Measurements from ENCODE around the gene PELI2.

PELI2 gene

DNA sequence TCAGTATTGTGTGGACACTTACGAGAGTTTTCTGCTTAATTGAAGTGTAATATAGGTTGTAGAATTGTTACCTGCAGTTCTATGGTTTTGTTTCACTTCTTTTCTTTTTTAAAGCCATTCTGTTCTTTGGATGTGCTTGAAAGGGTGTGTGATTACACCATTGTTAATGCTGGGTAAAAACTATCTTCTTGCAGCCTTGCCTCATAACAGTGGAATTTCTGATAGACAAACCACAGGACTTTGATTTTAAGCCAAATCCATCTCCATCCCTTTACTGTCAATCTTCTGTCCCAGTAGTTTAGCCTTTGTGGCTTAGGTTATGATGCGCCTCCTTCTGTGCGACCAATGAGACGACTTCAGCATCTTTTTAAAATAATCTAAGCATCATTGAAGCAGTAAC, 182.3 kb downstream of the PELI2 start:
- no peak for DNase-seq (ENCODE audit: low read depth)

DNA sequence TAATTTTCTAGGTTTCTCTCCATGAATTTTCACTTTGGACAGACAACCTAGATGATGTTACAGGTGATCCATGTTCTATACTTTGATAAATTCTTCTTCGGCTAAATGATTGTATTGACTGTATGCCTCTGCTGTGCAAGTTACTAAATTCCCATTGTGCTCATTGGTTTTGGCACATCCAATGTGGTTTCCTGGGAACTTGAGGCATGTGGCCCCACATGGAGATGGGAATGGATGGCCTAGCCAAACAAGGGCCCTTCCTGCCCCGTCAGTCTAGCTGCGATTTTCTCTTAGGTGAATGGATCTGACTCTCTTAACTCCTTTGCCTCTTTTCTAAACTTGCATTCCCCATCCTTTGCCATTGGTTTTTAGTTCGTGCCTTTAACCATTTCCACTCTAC, 186.2 kb downstream of the PELI2 start:
- DNase-seq (ENCODE audit: low read depth): no peak

DNA sequence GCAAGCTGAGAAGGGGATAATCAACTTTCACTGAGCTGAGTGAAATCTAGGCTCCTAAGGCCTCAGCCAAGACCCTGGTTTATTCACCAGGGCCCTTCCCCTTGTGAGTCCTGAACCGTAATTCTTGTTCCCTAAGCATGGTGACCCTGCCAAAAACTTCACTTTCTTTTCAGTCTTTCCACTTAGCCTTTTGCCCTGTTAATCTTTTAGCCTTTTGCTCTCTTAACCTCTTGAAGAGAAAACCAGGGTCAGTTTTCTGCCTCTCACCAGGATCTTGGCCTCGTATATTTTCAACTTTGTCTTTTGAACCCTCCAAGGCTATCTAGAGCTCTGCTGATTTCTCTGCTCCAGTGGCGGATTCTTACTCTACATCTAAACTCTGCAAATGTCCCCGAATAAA, 191.0 kb downstream of the PELI2 start:
- no peak for DNase-seq (ENCODE audit: low read depth)

GRCh38 chr14:56310643-56311042, 192.4 kb downstream of the PELI2 start:
- no peak for DNase-seq (ENCODE audit: low read depth)

GRCh38 chr14:56313789-56314188, 195.6 kb downstream of the PELI2 start:
- no peak for DNase-seq (ENCODE audit: low read depth)

DNA sequence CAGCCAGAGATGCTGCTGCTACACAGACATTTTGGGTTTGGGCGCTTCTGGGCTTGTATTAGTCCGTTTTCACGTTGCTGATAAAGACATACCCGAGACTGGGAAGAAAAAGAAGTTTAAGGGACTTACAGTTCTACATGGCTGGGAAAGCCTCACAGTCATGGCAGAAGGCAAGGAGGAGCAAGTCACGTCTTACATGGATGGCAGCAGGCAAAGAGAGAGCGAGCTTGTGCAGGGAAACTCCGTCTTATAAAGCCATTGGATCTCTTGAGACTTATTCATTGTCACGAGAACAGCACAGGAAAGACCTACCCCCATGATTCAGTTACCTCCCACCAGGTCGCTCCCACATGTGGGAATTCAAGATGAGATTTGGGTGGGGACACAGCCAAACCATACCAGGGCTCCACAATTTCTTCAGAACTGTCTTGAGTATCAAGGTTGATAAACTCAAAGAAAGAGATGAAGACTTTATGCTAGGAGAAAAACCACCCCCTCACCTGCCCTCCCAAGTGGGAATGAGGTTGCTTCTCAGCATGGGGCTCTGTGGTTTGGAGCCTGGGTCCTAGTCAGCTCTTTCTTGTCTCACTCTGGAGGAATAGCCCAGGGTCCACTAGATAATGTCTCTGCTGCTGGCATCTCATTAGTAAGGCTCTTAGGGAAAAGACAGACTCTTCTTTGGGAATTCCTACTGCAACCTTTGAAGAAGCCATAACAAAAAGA, 200.3 kb downstream of the PELI2 start:
- DNase-seq (ENCODE audit: low read depth): no peak

DNA sequence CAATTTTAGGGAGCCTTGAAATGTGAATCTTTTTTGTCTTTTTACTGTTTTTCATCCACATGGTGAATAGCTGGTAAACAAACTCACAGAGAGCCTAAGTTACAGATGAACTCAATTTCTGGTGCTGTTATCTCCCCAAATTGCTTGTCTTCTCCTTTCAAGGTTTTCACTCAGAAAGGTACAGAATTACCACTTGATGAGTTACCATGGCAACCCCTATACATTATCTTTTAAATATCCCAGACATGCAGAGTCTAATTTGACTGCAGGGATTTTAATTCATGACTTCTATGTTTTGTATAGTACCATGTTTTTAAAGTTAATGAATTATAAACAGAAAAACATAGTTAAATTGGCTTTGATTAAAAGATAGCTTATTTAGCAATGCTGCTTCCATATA, 203.7 kb downstream of the PELI2 start:
- DNase-seq (ENCODE audit: low read depth): no peak

DNA sequence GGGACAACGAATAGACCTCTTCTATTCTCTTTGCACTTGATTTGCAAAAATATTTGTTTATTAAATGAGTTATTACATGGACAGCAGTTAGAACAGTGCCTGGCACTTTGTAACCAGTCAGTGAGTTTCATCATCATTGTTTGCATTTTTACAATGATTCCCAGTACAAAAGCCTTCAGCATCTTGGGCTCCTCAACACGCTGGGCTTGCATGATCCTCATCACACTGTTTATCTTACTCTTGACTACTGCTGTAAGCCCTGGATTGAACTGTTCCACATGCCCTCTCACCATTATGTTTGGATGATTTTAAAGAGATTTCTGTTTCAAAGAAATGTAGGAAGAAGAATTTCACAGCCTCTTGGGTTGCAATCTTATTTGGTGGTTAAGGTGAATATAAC, 204.3 kb downstream of the PELI2 start:
- DNase-seq (ENCODE audit: low read depth): no peak

DNA sequence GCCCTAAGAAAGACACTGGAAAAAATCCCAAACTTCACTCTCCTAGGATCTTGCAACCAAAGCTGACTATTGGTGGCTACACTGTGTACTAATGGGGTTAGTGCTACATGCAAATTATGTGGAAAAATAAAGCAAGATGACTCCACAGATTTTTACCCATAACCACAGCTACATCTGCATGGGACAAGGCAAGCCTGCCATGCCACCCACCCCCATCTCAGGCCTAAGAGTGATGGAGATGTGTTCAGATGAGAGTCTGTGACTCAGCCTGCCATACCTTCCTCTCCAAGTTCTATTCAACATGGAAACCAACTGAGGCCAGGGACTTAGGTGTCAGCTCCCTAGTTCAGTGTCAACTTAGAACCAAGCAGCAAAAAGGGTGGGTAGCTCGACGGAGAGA, 206.2 kb downstream of the PELI2 start:
- DNase-seq (ENCODE audit: low read depth): no peak

DNA sequence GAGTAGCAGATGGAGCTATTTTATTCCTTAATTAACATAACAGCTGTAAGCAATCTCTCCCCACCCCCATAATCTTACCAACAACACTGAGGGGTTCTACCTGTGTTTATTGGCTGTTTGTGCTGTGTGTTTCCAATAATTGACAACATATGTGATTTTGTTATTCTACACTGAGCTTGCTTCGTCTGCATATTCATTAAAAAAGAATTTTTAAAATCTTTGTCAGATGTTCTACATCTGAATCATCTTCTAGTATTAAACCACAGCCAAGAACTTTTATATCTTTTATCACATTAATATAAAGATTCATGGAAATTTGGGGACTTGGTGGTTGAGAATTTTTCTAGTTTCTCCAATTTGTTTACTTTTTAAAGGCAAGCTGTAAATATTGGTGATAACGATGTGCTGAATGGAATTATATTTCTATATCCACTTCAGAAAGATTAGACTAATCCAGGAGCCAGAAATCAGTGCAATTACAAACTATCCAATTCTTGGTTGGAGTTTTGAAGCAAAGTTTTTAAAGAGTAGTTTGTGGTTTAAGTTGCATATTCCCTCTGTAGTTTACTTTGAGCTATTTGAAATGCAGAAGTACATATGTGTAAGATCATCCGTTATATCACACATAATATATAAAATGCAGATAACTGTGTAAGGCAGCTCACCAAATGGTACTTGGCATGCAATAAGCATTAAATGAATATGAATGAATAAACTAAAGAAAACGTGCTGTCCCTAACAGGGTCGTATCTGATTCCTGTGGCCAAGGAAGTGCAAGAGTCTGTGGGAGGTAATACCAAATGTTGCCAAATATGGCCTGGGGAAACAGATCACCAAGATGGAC, 206.9 kb downstream of the PELI2 start:
- no peak for DNase-seq (ENCODE audit: low read depth)

GRCh38 chr14:56328021-56328420, 209.8 kb downstream of the PELI2 start:
- DNase-seq (ENCODE audit: low read depth): no peak

GRCh38 chr14:56331592-56332216, 213.5 kb downstream of the PELI2 start:
- DNase-seq (ENCODE audit: low read depth): no peak

- no peak for DNase-seq (ENCODE audit: low read depth)
Observed at GRCh38 chr14:56333359-56334292, 215.4 kb downstream of the PELI2 start.

DNA sequence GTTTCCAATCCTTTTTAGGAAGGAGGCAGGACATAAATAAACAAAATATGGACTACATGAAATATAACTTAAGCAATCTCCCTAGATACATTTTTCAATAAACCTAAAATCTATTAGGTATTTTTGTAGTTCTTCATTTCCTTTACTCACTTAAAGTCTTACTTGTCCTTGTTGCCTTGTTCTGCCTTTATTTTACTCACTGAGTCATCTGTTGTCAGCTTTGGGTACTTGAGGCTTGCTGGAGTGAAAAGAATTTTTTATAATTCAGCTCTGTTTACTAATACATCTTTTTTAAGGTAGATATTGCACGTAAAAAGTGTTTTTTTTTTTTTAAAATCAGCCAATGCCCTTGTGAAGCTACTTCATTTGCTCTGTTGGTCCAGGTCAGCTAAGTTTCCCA, 216.2 kb downstream of the PELI2 start:
- DNase-seq (ENCODE audit: low read depth): no peak

DNA sequence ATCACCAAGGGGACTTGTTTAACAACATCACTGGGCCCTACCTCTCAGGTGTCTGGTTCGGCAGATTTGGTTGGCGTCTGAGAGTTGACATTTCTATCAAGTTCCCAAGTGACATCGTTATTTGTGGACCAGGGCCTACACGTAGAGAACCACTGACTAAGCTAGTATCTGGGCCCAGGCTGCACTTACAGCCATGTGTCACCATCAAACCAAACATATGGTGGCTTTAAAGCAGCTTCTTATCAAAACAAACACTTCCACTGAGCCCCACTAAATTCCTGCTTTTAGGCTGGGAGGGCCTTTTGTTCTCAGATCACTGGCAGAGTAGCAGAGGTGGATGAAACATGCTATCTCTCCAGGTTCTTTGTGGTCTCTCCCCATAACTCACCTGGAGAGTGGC, 220.5 kb downstream of the PELI2 start:
- no peak for DNase-seq (ENCODE audit: low read depth)

DNA sequence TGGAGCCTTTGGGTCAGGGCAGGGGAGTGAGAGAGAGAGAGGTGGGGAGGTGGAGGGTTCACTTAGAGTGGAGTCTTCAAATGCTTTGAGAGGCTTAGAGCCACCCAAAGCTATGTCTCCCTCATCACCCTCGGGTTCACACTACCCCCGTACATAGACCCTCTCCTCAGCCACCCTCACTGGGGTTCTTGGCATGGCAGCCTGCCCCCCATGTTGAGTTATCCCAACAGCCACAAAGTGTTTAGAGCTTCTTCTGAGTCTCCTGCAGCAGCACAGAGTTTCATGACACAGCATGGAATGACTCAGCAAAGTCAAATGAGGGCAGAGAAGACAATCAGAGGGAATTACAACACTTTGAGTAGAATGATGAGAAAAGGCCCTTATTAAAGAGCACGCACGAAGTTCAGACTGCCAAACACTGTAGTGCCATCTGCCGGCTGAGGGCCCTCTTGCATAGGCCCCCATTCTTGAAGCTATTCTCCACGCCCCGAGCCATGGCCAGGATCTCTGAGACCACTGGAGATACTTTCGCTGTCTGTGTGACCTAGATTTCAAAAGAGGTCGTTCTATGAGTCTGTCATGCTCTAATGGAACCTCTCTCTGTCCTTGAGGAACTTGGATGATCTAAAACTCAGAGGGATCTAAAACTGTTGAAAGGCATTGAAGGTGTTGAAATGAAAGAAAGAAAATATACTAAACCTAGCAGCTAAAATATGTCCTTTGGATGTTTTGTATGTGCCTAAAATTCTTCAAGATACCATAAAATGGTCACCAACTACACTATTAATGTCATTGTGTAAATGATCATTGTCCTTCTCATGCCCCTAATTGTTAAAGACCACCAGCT, 221.9 kb downstream of the PELI2 start:
- DNase-seq (ENCODE audit: low read depth): no peak

- DNase-seq (ENCODE audit: low read depth): no peak
Observed at GRCh38 chr14:56340932-56341331, 222.7 kb downstream of the PELI2 start.

GRCh38 chr14:56341766-56342493, 223.7 kb downstream of the PELI2 start:
- DNase-seq (ENCODE audit: low read depth): no peak

GRCh38 chr14:56342494-56342942, 224.3 kb downstream of the PELI2 start:
- DNase-seq (ENCODE audit: low read depth): no peak

DNA sequence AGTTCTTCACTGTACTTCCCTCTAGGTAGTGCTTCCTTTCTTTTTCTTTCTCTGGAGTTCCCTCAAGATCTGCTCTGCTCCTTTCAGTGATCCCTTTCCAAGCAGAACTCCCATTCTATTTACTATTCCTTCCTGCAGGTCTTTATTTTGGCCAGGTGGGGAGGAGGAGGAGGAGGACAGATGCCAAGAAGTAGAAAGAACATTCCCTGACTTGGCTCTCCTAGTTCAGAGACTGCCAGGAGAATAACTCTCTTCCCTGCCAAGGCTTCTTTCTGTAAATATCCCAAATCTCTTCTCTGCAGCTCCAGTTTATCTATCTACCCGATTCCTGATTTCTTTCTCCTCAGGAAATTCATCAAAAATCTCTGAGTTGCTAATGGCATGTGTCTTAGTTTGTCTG, 231.7 kb downstream of the PELI2 start:
- no peak for DNase-seq (ENCODE audit: low read depth)

Measured in T-helper 22 cell (primary cell).